ENCODE measurements around the gene HDAC4. TPM values are rescaled to one million over a fixed set of nuclear protein-coding genes. Genes with fewer than 3 reads are reported as not detected.

Gene HDAC4
- total and polyA plus RNA-seq, 4 donors = 2.9 to 37.2 (median 4.4) TPM

- peaks cover 4 to 32% (median 15%) of the 10 kb centered on the region in 4 donors for H3K36me3 ChIP-seq (ENCODE audit: control insufficient read depth in 4 of 4, insufficient read depth in 3 of 4, low read depth in 1 of 4, low read length in 3 of 4)
- no peak for TF ChIP-seq HNF4A (conservative IDR thresholded peaks at IDR 0.05)
- no peak for TF ChIP-seq RXRA (IDR thresholded peaks at IDR 0.05)
- TF ChIP-seq ATF3 (IDR thresholded peaks at IDR 0.05) = no peak
- no peak for TF ChIP-seq SP1 (IDR thresholded peaks at IDR 0.05)
- TF ChIP-seq, protein P1, sequence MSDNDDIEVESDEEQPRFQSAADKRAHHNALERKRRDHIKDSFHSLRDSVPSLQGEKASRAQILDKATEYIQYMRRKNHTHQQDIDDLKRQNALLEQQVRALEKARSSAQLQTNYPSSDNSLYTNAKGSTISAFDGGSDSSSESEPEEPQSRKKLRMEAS (IDR thresholded peaks at IDR 0.05) = no peak
- TF ChIP-seq ZBTB33 (IDR thresholded peaks at IDR 0.05) = no peak
- no peak for TF ChIP-seq GABPA (IDR thresholded peaks at IDR 0.05 in 1 of 2, conservative IDR thresholded peaks at IDR 0.05 in 1 of 2)
- no peak for TF ChIP-seq JUND (IDR thresholded peaks at IDR 0.05)
- TF ChIP-seq TAF1 (conservative IDR thresholded peaks at IDR 0.05) = no peak
- TF ChIP-seq RAD21 (IDR thresholded peaks at IDR 0.05) = no peak
- TF ChIP-seq FOXA2 (IDR thresholded peaks at IDR 0.05) = no peak
- TF ChIP-seq NR2F2 (IDR thresholded peaks at IDR 0.05) = no peak
- no peak for TF ChIP-seq EGR1 (IDR thresholded peaks at IDR 0.05; ENCODE audit: low read depth in 2 of 2)
- no peak for TF ChIP-seq HNF4G (IDR thresholded peaks at IDR 0.05)
- no peak for TF ChIP-seq YY1 (IDR thresholded peaks at IDR 0.05)
- no peak overlapping the region for H3K4me3 ChIP-seq (ENCODE audit: low read depth in 1 of 3, low read length in 3 of 3)
- no peak overlapping the region for H3K9ac ChIP-seq (ENCODE audit: low read depth in 1 of 2, low read length in 2 of 2)
- WGBS = 96% methylated on average over 12 of the region's 12 CpGs
- no peak overlapping the region for H3K27ac ChIP-seq (ENCODE audit: low read depth in 1 of 2, low read length in 2 of 2)
- H3K9me3 ChIP-seq (ENCODE audit: control insufficient read depth in 4 of 4, low read length in 3 of 4) = peaks cover 0 to 2% (median 0%) of the 10 kb centered on the region in 4 donors
- H3K27me3 ChIP-seq (ENCODE audit: control insufficient read depth in 4 of 4, insufficient read depth in 4 of 4, low read length in 3 of 4) = no peaks in the 10 kb centered on the region
- no peak for DNase-seq (ENCODE audit: low spot score)
- H3K4me1 ChIP-seq (ENCODE audit: control insufficient read depth in 4 of 4, insufficient read depth in 4 of 4, low read length in 3 of 4) = no peaks in the 10 kb centered on the region
Measured at GRCh38 chr2:239061121-239061666, 339.6 kb downstream of the HDAC4 start.

DNA sequence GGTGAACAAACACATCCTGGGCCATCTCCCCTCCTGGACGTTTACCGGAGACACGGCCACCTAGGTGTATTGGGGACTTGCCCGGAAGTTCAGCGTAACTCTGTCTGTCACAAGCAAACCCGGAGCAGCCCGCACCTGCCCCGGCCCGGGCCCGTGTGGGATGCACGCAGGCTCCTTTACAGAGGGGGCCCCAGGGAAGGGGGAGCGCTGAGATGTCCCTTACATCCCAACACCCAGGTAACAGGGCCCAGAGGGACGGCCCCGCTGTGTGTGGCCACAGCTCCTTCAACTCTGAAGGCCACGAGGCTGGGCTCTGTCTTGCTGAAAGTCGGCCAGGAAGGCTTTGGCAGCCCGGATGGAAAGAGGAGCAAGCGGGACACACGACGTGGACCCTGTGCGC lies 340.1 kb downstream of the HDAC4 start:
- no peak overlapping the region for H3K4me3 ChIP-seq (ENCODE audit: low read depth in 1 of 3, low read length in 3 of 3)
- no peak for TF ChIP-seq JUND (IDR thresholded peaks at IDR 0.05)
- TF ChIP-seq RAD21 (IDR thresholded peaks at IDR 0.05) = no peak
- TF ChIP-seq SP1 (IDR thresholded peaks at IDR 0.05) = no peak
- no peak for TF ChIP-seq FOXA1 (IDR thresholded peaks at IDR 0.05)
- TF ChIP-seq, protein P1 (IDR thresholded peaks at IDR 0.05) = no peak
- TF ChIP-seq ATF3 (IDR thresholded peaks at IDR 0.05) = no peak
- TF ChIP-seq GABPA (IDR thresholded peaks at IDR 0.05 in 1 of 2, conservative IDR thresholded peaks at IDR 0.05 in 1 of 2) = no peak
- TF ChIP-seq ZBTB33 (IDR thresholded peaks at IDR 0.05) = no peak
- no peak for TF ChIP-seq FOXA2 (IDR thresholded peaks at IDR 0.05)
- TF ChIP-seq YY1 (IDR thresholded peaks at IDR 0.05) = no peak
- TF ChIP-seq, protein P2, sequence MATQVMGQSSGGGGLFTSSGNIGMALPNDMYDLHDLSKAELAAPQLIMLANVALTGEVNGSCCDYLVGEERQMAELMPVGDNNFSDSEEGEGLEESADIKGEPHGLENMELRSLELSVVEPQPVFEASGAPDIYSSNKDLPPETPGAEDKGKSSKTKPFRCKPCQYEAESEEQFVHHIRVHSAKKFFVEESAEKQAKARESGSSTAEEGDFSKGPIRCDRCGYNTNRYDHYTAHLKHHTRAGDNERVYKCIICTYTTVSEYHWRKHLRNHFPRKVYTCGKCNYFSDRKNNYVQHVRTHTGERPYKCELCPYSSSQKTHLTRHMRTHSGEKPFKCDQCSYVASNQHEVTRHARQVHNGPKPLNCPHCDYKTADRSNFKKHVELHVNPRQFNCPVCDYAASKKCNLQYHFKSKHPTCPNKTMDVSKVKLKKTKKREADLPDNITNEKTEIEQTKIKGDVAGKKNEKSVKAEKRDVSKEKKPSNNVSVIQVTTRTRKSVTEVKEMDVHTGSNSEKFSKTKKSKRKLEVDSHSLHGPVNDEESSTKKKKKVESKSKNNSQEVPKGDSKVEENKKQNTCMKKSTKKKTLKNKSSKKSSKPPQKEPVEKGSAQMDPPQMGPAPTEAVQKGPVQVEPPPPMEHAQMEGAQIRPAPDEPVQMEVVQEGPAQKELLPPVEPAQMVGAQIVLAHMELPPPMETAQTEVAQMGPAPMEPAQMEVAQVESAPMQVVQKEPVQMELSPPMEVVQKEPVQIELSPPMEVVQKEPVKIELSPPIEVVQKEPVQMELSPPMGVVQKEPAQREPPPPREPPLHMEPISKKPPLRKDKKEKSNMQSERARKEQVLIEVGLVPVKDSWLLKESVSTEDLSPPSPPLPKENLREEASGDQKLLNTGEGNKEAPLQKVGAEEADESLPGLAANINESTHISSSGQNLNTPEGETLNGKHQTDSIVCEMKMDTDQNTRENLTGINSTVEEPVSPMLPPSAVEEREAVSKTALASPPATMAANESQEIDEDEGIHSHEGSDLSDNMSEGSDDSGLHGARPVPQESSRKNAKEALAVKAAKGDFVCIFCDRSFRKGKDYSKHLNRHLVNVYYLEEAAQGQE (IDR thresholded peaks at IDR 0.05) = no peak
- TF ChIP-seq EGR1 (IDR thresholded peaks at IDR 0.05; ENCODE audit: low read depth in 2 of 2) = no peak
- no peaks in the 10 kb centered on the region for H3K27me3 ChIP-seq (ENCODE audit: control insufficient read depth in 4 of 4, insufficient read depth in 4 of 4, low read length in 3 of 4)
- no peak overlapping the region for H3K9ac ChIP-seq (ENCODE audit: low read depth in 1 of 2, low read length in 2 of 2)
- no peak overlapping the region for H3K27ac ChIP-seq (ENCODE audit: low read depth in 1 of 2, low read length in 2 of 2)
- H3K36me3 ChIP-seq (ENCODE audit: control insufficient read depth in 4 of 4, insufficient read depth in 3 of 4, low read depth in 1 of 4, low read length in 3 of 4) = peaks cover 4 to 28% (median 11%) of the 10 kb centered on the region in 4 donors
- DNase-seq (ENCODE audit: low spot score) = no peak
- H3K4me1 ChIP-seq (ENCODE audit: control insufficient read depth in 4 of 4, insufficient read depth in 4 of 4, low read length in 3 of 4) = no peaks in the 10 kb centered on the region
- peaks cover 0 to 2% (median 0%) of the 10 kb centered on the region in 4 donors for H3K9me3 ChIP-seq (ENCODE audit: control insufficient read depth in 4 of 4, low read length in 3 of 4)
- 96% methylated on average over 21 of the region's 21 CpGs for WGBS
